ENCODE measurements around the gene ZBTB42.

Gene ZBTB42

DNA sequence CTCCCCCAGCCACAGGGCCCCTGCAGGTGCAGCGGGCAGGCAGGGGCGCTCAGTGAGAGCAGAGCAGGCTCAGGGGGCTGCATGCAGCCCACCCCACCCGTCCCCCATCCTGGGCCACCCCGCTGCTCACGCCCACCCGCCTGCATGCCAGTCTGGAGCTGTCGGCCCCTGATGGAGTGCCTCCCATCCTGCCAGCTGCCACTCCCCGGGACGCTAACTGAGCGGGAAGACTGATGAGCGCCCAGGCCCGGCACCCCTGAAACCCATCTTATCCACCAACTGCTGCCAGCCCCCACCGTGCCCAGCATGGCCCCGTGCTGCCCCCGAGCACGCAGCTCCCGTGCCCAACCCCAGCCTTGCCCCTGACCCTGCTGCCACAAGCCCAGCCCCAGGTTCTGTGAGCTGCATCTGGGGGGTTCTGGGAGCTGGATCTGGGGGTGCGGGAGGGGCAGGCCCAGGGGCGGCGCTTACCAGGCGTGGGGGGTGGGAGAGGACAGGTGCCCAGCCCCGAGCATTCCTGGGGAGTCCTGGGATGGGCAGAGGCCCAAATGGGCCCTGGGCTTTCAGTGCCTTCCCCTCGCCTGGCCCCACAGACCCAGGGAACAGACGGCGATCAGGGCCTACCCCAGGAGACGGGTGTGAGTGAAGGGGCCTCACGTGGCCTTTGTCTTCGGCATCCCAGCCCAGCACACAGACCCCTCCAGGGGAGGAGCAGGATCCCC is 18.7 kb upstream of the ZBTB42 start:
- H3K36me3 ChIP-seq (ENCODE audit: insufficient read depth, low read length): peaks cover 6% of the 10 kb centered on the region
- H3K27me3 ChIP-seq (ENCODE audit: insufficient read depth, low read length): no peaks in the 10 kb centered on the region
- H3K9me3 ChIP-seq (ENCODE audit: low read length): no peaks in the 10 kb centered on the region
- H3K4me1 ChIP-seq (ENCODE audit: insufficient read depth, low read length): peaks cover 20% of the 10 kb centered on the region
- H3K4me3 ChIP-seq (ENCODE audit: low read length): no peak overlapping the region
- H2AFZ ChIP-seq (ENCODE audit: low read depth, low read length): no peak overlapping the region

GRCh38 chr14:104782808-104783139 is 18.1 kb upstream of the ZBTB42 start:
- Histone ChIP-seq H3K4me1 (ENCODE audit: insufficient read depth, low read length) (peaks cover 15% of the 10 kb centered on the region), H3K27me3 (ENCODE audit: insufficient read depth, low read length) (no peaks in the 10 kb centered on the region), H3K9me3 (ENCODE audit: low read length) (no peaks in the 10 kb centered on the region), H2AFZ (ENCODE audit: low read depth, low read length) (no peak overlapping the region), H3K4me3 (ENCODE audit: low read length) (no peak overlapping the region), H3K36me3 (ENCODE audit: insufficient read depth, low read length) (peaks cover 6% of the 10 kb centered on the region)

- Histone ChIP-seq H3K4me1 (ENCODE audit: insufficient read depth, low read length) (peaks cover 9% of the 10 kb centered on the region), H3K36me3 (ENCODE audit: insufficient read depth, low read length) (peaks cover 6% of the 10 kb centered on the region), H3K9me3 (ENCODE audit: low read length) (no peaks in the 10 kb centered on the region), H3K4me3 (ENCODE audit: low read length) (no peak overlapping the region), H3K27me3 (ENCODE audit: insufficient read depth, low read length) (no peaks in the 10 kb centered on the region), H2AFZ (ENCODE audit: low read depth, low read length) (no peak overlapping the region)
These were observed 17.2 kb upstream of the ZBTB42 start for GRCh38 chr14:104783484-104784217.

DNA sequence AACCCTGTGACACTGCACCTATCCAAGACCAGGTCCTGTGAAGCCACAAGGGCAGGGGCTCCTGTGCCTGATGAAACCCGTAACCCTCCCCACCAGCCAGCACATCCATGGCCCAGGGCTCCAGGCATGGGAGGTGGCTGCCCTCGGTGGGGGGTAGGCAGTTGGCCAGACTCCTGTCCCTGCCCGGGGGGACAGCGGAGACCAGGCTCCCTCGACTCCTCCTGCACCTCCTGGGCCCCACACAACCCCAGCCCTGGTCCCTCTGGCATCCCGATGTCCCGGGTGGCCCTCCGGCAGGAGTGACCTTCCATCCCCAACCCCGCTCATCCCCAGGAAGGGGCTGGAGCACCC is 16.7 kb upstream of the ZBTB42 start:
- H2AFZ ChIP-seq (ENCODE audit: low read depth, low read length): no peak overlapping the region
- peaks cover 3% of the 10 kb centered on the region for H3K4me1 ChIP-seq (ENCODE audit: insufficient read depth, low read length)
- H3K9me3 ChIP-seq (ENCODE audit: low read length): no peaks in the 10 kb centered on the region
- no peaks in the 10 kb centered on the region for H3K27me3 ChIP-seq (ENCODE audit: insufficient read depth, low read length)
- H3K36me3 ChIP-seq (ENCODE audit: insufficient read depth, low read length): peaks cover 9% of the 10 kb centered on the region
- H3K4me3 ChIP-seq (ENCODE audit: low read length): no peak overlapping the region

GRCh38 chr14:104784846-104785707 is 15.8 kb upstream of the ZBTB42 start:
- Histone ChIP-seq H3K4me3 (ENCODE audit: low read length) (no peak overlapping the region), H3K9me3 (ENCODE audit: low read length) (no peaks in the 10 kb centered on the region), H3K36me3 (ENCODE audit: insufficient read depth, low read length) (peaks cover 18% of the 10 kb centered on the region), H3K27me3 (ENCODE audit: insufficient read depth, low read length) (no peaks in the 10 kb centered on the region), H2AFZ (ENCODE audit: low read depth, low read length) (no peak overlapping the region), H3K4me1 (ENCODE audit: insufficient read depth, low read length) (peaks cover 3% of the 10 kb centered on the region)

DNA sequence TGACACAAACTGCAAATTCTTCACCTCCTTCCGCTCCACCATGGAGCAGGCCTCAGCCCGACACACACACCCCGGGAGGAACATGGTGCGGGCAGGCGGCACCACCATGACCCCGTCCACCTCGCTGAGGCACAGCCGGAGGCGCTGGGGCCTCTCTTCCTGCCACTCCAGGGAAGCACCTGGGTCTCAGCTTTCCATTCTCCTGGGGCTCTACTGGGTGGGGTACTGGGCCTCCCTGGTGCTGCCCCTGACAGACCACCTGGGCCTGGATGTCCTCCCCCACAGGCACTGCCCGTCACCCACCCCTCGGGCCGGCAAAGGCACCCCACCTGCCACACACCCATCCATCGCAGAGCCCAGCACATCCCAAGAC is 15.2 kb upstream of the ZBTB42 start:
- Histone ChIP-seq H3K4me1 (ENCODE audit: insufficient read depth, low read length) (peaks cover 3% of the 10 kb centered on the region), H2AFZ (ENCODE audit: low read depth, low read length) (no peak overlapping the region), H3K4me3 (ENCODE audit: low read length) (no peak overlapping the region), H3K36me3 (ENCODE audit: insufficient read depth, low read length) (peaks cover 21% of the 10 kb centered on the region), H3K9me3 (ENCODE audit: low read length) (no peaks in the 10 kb centered on the region), H3K27me3 (ENCODE audit: insufficient read depth, low read length) (no peaks in the 10 kb centered on the region)

GRCh38 chr14:104786091-104786586 is 14.8 kb upstream of the ZBTB42 start:
- Histone ChIP-seq H3K27me3 (ENCODE audit: insufficient read depth, low read length) (no peaks in the 10 kb centered on the region), H3K4me3 (ENCODE audit: low read length) (no peak overlapping the region), H3K4me1 (ENCODE audit: insufficient read depth, low read length) (peaks cover 3% of the 10 kb centered on the region), H2AFZ (ENCODE audit: low read depth, low read length) (no peak overlapping the region), H3K9me3 (ENCODE audit: low read length) (no peaks in the 10 kb centered on the region), H3K36me3 (ENCODE audit: insufficient read depth, low read length) (peaks cover 25% of the 10 kb centered on the region)

GRCh38 chr14:104786726-104787675 is 13.9 kb upstream of the ZBTB42 start:
- Histone ChIP-seq H3K4me3 (ENCODE audit: low read length) (no peak overlapping the region), H3K9me3 (ENCODE audit: low read length) (no peaks in the 10 kb centered on the region), H2AFZ (ENCODE audit: low read depth, low read length) (no peak overlapping the region), H3K36me3 (ENCODE audit: insufficient read depth, low read length) (peaks cover 34% of the 10 kb centered on the region), H3K4me1 (ENCODE audit: insufficient read depth, low read length) (peaks cover 3% of the 10 kb centered on the region), H3K27me3 (ENCODE audit: insufficient read depth, low read length) (no peaks in the 10 kb centered on the region)

- Histone ChIP-seq H3K4me3 (ENCODE audit: low read length) (no peak overlapping the region), H3K9me3 (ENCODE audit: low read length) (no peaks in the 10 kb centered on the region), H3K27me3 (ENCODE audit: insufficient read depth, low read length) (no peaks in the 10 kb centered on the region), H3K36me3 (ENCODE audit: insufficient read depth, low read length) (peaks cover 36% of the 10 kb centered on the region), H2AFZ (ENCODE audit: low read depth, low read length) (no peak overlapping the region), H3K4me1 (ENCODE audit: insufficient read depth, low read length) (peaks cover 5% of the 10 kb centered on the region)
These were observed 13.2 kb upstream of the ZBTB42 start for GRCh38 chr14:104787736-104788135.

- Histone ChIP-seq H2AFZ (ENCODE audit: low read depth, low read length) (no peak overlapping the region), H3K36me3 (ENCODE audit: insufficient read depth, low read length) (peaks cover 36% of the 10 kb centered on the region), H3K27me3 (ENCODE audit: insufficient read depth, low read length) (no peaks in the 10 kb centered on the region), H3K4me1 (ENCODE audit: insufficient read depth, low read length) (peaks cover 6% of the 10 kb centered on the region), H3K4me3 (ENCODE audit: low read length) (no peak overlapping the region), H3K9me3 (ENCODE audit: low read length) (no peaks in the 10 kb centered on the region)
These were observed 12.6 kb upstream of the ZBTB42 start for GRCh38 chr14:104788161-104788818.

DNA sequence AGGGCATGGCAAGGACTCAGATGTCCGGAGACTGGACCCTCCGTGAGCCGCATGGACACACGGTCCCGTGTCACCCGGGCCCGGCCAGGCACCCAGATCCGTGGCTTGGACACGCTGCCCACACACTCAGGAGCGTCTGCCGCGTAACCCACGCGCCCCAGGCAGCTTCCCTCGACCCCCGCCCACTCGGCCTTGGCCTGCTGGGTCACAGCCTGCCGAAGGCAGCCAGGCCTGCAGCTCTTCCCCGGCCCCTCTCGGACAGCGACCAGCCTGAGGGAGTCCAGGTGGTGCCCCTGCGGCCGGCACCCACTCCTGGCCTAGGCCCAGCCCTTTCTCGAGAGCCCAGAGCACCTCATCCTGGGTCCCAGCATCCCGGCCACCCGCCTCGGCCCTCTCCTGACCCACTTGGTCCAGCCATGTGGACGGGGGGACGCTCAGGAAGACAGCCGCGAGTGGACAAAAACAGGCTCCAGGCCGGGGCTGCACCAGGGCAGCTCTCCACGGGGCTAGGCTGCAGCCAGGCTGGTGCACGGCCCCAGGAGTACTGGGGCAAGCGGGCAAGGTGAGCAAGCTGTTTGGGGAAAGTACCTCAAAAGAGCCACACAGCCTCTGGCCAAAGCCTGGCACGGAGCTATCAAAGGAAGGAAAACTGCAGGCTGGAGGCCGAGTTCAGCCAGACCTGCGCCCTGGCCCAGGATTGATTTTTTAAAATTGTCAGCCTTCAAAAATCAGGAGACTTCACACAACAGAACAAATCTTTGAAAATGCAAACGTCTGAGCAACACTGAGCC is 11.8 kb upstream of the ZBTB42 start:
- Histone ChIP-seq H3K36me3 (ENCODE audit: insufficient read depth, low read length) (peaks cover 36% of the 10 kb centered on the region), H3K27me3 (ENCODE audit: insufficient read depth, low read length) (no peaks in the 10 kb centered on the region), H3K4me1 (ENCODE audit: insufficient read depth, low read length) (peaks cover 14% of the 10 kb centered on the region), H3K4me3 (ENCODE audit: low read length) (no peak overlapping the region), H3K9me3 (ENCODE audit: low read length) (no peaks in the 10 kb centered on the region), H2AFZ (ENCODE audit: low read depth, low read length) (no peak overlapping the region)

Data from neuron (in vitro differentiated cells).